Mesothelial cell of epicardium (in vitro differentiated cells): Measurements from ENCODE around the gene RASSF1. TPM values are rescaled to one million over a fixed set of nuclear protein-coding genes. Genes with fewer than 3 reads are reported as not detected.
"Not testable (repeated sequence)": the region's sequence is repeated elsewhere in the genome, so short reads cannot be mapped to it uniquely, and the experiment has no call there.

ENCODE experiments used
- DNase-seq, 2 experiments: peaks; one replicate each; pipeline ENCODE4 v3.0.0; 2021; ENCODE audit warnings: low spot score in 2 of 2; ENCODE audit not compliant: unreplicated experiment in 2 of 2
- H3K27ac Mint-ChIP-seq: 2 replicates; pipeline ENCODE4 v1.8.0; 2021; ENCODE audit warnings: mixed read lengths
- H3K27me3 Mint-ChIP-seq: 2 replicates; pipeline ENCODE4 v1.8.0; 2021; ENCODE audit warnings: low read depth, mixed read lengths
- H3K36me3 Mint-ChIP-seq: 2 replicates; pipeline ENCODE4 v1.8.0; 2021; ENCODE audit warnings: mixed read lengths
- H3K4me1 Mint-ChIP-seq: 2 replicates; pipeline ENCODE4 v1.8.0; 2021; ENCODE audit warnings: mixed read lengths
- H3K4me3 Mint-ChIP-seq: 2 replicates; pipeline ENCODE4 v1.8.0; 2021; ENCODE audit warnings: mild to moderate bottlenecking, moderate library complexity, mixed read lengths
- H3K9me3 Mint-ChIP-seq: 2 replicates; pipeline ENCODE4 v1.8.0; 2021; ENCODE audit warnings: mixed read lengths
- CTCF ChIP-seq: fragments of 200-600 bp; sonication (generic); IDR thresholded peaks from one replicate; pipeline ENCODE4 v1.5.0; 2021; ENCODE audit warnings: antibody characterized with exemption; ENCODE audit not compliant: unreplicated experiment
- total RNA-seq: library from RNA; stranded (reverse); gene quantifications from 3 replicates; pipeline ENCODE4 v1.2.1, GENCODE V29; 2021

RASSF1 gene
- total RNA-seq, 1 donor from 2014 or later, result 15.4 TPM

DNA sequence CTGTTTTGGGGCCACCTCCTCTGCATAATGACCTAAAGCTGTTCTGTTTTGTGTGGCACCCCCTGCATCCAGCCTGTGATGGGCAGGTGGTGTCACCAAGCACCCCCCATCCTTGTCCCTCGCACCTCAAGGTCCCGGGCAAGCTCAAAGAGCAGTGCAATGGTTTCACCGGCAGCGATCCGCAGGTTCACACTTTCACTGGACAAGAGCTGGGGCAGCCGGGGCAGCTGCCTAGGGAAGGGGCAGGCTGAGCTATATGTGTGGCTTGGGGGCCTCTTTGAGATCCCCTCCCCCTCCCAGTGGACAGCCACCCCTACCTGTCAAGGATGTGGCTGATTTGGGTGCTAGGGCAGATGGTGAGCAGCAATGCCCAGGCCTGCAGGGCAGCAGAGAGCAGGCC is 51.5 kb downstream of the RASSF1 start:
- no peaks in the 10 kb centered on the region for H3K9me3 Mint-ChIP-seq

DNA sequence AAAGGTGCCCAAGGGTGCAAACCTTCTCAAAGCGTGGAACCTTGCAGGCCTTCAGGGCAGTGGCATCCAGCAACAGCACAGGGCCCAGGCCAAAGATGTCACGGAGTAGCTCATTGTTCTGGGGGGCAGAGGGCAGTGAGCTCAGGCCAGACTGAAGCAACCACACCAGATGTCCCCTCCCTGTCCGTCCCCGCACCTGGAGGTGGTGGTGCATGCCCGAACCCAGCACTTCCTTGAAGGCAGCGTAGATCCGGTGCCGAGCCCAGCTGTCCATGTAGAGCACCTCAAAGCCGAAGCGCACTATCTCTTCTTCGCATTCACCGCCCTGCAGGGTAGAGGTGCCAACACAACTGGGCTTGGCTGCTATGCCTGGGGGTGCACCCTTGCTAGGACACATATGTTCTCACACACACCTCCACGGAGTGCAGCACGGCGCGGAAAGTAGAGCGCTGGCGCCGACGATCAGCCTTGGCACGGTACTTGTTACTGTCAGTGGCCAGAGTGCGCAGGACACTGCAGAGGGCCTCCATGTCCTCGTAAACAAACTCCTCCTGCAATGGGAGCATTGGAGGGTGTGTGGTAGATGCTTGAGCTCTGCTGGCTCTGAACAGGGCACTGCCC is 52.1 kb downstream of the RASSF1 start:
- H3K9me3 Mint-ChIP-seq, result no peaks in the 10 kb centered on the region
- peaks cover 13% of the 10 kb centered on the region for H3K4me1 Mint-ChIP-seq
- H3K36me3 Mint-ChIP-seq, result peaks cover 1% of the 10 kb centered on the region
- H3K4me3 Mint-ChIP-seq, result no peak overlapping the region
- DNase-seq, result no peak
- H3K27ac Mint-ChIP-seq, result no peak overlapping the region
- no peak for TF ChIP-seq CTCF
- H3K27me3 Mint-ChIP-seq, result no peaks in the 10 kb centered on the region

More for the DNA sequence above, 51.5 kb downstream of the RASSF1 start:
- H3K4me1 Mint-ChIP-seq, result peaks cover 13% of the 10 kb centered on the region
- H3K27ac Mint-ChIP-seq, result no peak overlapping the region
- no peak for TF ChIP-seq CTCF
- no peak overlapping the region for H3K4me3 Mint-ChIP-seq
- peaks cover 1% of the 10 kb centered on the region for H3K36me3 Mint-ChIP-seq
- no peak for DNase-seq
- no peaks in the 10 kb centered on the region for H3K27me3 Mint-ChIP-seq

DNA sequence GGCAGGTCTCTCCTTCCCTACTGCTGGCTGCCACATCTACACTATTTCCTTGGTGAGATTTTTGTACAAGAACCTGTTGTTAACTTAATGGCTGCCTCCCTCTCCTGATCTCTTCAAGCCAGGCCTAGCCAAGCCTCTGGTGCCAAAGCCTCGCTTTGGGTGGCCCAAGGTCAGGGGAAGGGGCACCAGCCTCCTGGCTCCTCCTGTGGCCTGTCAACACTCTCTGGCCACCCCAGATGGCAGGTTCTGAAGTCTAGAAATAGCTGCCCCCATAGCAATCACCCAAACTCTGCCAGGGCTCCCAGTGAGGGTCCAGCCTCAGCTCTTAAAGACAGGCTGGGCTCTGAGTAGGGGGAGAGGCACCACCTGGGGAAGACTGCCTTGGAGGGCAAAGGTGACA is 53.4 kb downstream of the RASSF1 start:
- H3K27ac Mint-ChIP-seq, result no peak overlapping the region
- no peak for TF ChIP-seq CTCF

DNA sequence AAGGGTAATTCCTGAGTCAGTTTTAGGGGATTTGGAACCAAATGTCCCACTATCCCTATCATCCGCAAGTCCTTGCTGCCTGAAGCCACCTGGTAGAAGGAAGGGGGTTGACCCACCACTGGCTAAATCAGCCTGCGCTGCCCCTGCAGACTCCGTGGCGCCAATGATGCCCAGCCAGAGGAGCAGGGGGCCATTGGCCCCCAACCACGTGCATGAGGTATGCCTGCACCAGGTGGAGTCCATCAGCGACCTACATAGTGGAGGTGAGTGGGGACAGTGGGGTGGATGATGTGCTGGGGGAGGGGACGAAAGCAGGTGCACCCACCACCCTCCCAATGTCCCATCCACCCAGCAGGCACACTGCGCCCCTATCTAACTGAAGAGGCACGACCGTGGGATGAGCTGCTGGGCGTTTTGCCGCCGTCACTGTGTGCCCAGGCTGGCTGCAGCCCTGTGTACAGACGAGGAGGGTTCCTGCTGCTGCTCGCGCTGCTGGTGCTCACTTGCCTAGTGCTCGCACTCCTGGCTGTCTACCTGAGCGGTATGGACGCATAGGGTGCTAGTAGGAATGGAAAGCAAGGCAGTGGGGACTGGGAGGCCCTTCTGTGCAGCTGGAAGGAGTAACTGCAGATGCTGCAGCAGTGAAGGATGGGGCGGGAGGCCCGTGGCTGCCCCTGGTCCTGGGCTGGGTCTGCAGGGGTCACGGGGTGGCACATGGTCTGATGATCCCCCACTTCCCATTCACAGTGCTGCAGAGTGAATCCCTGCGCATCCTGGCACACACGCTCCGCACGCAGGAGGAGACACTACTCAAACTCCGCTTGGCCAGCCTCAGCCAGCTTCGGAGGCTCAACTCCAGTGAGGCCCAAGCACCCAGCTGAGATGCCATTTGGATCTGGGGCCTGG is 54.1 kb downstream of the RASSF1 start:
- no peaks in the 10 kb centered on the region for H3K9me3 Mint-ChIP-seq
- H3K27me3 Mint-ChIP-seq, result no peaks in the 10 kb centered on the region
- peaks cover 6% of the 10 kb centered on the region for H3K4me1 Mint-ChIP-seq
- no peak for TF ChIP-seq CTCF
- H3K4me3 Mint-ChIP-seq, result no peak overlapping the region
- no peak overlapping the region for H3K27ac Mint-ChIP-seq
- peaks cover 1% of the 10 kb centered on the region for H3K36me3 Mint-ChIP-seq
- no peak for DNase-seq

More for the DNA sequence above, 53.4 kb downstream of the RASSF1 start:
- no peak for DNase-seq
- H3K9me3 Mint-ChIP-seq, result no peaks in the 10 kb centered on the region
- peaks cover 1% of the 10 kb centered on the region for H3K36me3 Mint-ChIP-seq
- H3K4me1 Mint-ChIP-seq, result peaks cover 6% of the 10 kb centered on the region
- no peaks in the 10 kb centered on the region for H3K27me3 Mint-ChIP-seq
- H3K4me3 Mint-ChIP-seq, result no peak overlapping the region

- not testable (repeated sequence) for H3K27ac Mint-ChIP-seq, H3K36me3 Mint-ChIP-seq, H3K9me3 Mint-ChIP-seq, DNase-seq, H3K27me3 Mint-ChIP-seq, H3K4me1 Mint-ChIP-seq, H3K4me3 Mint-ChIP-seq
Measured at GRCh38 chr3:50284121-50284520, 56.5 kb downstream of the RASSF1 start.

Other genes starting within 250 kb of the RASSF1 start
- 94.5 to 101 TPM (median 99.1 TPM) in 3 replicates for gene SEMA3F, start 185.5 kb downstream of the RASSF1 start, total RNA-seq
- gene GNAT1, start 149.2 kb downstream of the RASSF1 start, total RNA-seq, result 0.27 to 0.98 TPM (median 0.55 TPM) in 3 replicates
- 0.84 to 2.5 TPM (median 1.8 TPM) in 3 replicates for gene SLC38A3, start 135.6 kb downstream of the RASSF1 start, total RNA-seq
- gene GNAI2, start 104.6 kb downstream of the RASSF1 start, total RNA-seq, result 155 to 159 TPM (median 156 TPM) in 3 replicates
- gene SEMA3B, start 71.7 kb downstream of the RASSF1 start, total RNA-seq, result 166 to 179 TPM (median 177 TPM) in 3 replicates
- gene LSMEM2, start 61.7 kb downstream of the RASSF1 start, total RNA-seq, result 0.38 to 0.51 TPM (median 0.50 TPM) in 3 replicates
- 40.2 to 47.3 TPM (median 46.9 TPM) in 3 replicates for gene IFRD2, start 48.4 kb downstream of the RASSF1 start, total RNA-seq
- 2.9 to 3.0 TPM (median 2.9 TPM) in 3 replicates for gene HYAL3, start 41.4 kb downstream of the RASSF1 start, total RNA-seq
- gene NAA80, start 41.4 kb downstream of the RASSF1 start, total RNA-seq, result 14.5 to 17.3 TPM (median 15.4 TPM) in 3 replicates
- gene HYAL1, start 37.3 kb downstream of the RASSF1 start, total RNA-seq, result 2.4 to 3.5 TPM (median 2.7 TPM) in 3 replicates
- gene HYAL2, start 18.1 kb downstream of the RASSF1 start, total RNA-seq, result 71.5 to 76.3 TPM (median 75.1 TPM) in 3 replicates
- 19.8 to 23.3 TPM (median 20.3 TPM) in 3 replicates for gene TUSC2, start 12.6 kb downstream of the RASSF1 start, total RNA-seq
- gene ZMYND10, start 4.9 kb upstream of the RASSF1 start, total RNA-seq, result 0.54 to 1.00 TPM (median 0.83 TPM) in 3 replicates
- 19.9 to 23.4 TPM (median 23.3 TPM) in 3 replicates for gene NPRL2, start 9.9 kb upstream of the RASSF1 start, total RNA-seq
- gene CYB561D2, start 10.0 kb upstream of the RASSF1 start, total RNA-seq, result 12.9 to 13.6 TPM (median 13.1 TPM) in 3 replicates
- gene TMEM115, start 18.7 kb upstream of the RASSF1 start, total RNA-seq, result 38.6 to 41.3 TPM (median 40.3 TPM) in 3 replicates
- 9.9 to 10.8 TPM (median 9.9 TPM) in 3 replicates for gene CACNA2D2, start 162.8 kb upstream of the RASSF1 start, total RNA-seq
- gene C3orf18, start 226.9 kb upstream of the RASSF1 start, total RNA-seq, result 12.7 to 15.1 TPM (median 12.8 TPM) in 3 replicates
- 32.1 to 34.1 TPM (median 32.8 TPM) in 3 replicates for gene HEMK1, start 228.7 kb upstream of the RASSF1 start, total RNA-seq